Keratinocyte (primary cell): ENCODE data around the gene EFTUD2.

Experiments
- EZH2 ChIP-seq: IDR thresholded peaks from one replicate; pipeline ENCODE4 v1.6.1; 2012; ENCODE audit warnings: inconsistent platforms, mild to moderate bottlenecking, low read length, moderate library complexity
- TF ChIP-seq, protein P1 (sequence below), 3 experiments: IDR thresholded peaks in 1 of 3; conservative IDR thresholded peaks in 1 of 3; optimal IDR thresholded peaks in 1 of 3; 2 replicates in 2 of 3; 3 replicates in 1 of 3; pipeline versions ENCODE3 to v1.5.1; 2011; ENCODE audit warnings: low read length in 3 of 3, mild to moderate bottlenecking in 3 of 3, moderate library complexity in 2 of 3, control low read depth in 1 of 3, inconsistent platforms in 1 of 3; ENCODE audit not compliant: insufficient read depth in 2 of 3; ENCODE audit errors: extremely low read depth in 1 of 3

DNA sequence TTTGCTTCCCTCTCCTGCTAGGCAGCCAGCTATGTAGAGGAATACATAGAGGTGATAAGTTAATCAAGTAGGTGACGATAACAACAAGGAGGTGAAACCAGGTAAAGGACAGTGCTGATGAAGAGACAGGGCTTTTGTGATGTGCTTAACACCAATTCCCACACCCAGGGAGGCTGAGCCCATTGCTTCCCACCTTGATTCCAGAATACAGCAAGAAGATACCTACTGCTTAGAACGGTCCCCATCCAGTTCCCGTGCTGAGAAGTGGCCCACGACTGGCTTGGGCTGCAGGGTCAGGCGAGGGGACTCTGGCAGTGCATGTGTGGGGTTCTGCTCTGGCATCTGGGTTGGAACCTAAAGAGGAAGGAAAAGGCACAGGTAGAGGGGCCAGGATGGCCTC, 32.1 kb upstream of the EFTUD2 start:
- TF ChIP-seq, protein P1, sequence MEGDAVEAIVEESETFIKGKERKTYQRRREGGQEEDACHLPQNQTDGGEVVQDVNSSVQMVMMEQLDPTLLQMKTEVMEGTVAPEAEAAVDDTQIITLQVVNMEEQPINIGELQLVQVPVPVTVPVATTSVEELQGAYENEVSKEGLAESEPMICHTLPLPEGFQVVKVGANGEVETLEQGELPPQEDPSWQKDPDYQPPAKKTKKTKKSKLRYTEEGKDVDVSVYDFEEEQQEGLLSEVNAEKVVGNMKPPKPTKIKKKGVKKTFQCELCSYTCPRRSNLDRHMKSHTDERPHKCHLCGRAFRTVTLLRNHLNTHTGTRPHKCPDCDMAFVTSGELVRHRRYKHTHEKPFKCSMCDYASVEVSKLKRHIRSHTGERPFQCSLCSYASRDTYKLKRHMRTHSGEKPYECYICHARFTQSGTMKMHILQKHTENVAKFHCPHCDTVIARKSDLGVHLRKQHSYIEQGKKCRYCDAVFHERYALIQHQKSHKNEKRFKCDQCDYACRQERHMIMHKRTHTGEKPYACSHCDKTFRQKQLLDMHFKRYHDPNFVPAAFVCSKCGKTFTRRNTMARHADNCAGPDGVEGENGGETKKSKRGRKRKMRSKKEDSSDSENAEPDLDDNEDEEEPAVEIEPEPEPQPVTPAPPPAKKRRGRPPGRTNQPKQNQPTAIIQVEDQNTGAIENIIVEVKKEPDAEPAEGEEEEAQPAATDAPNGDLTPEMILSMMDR (optimal IDR thresholded peaks at IDR 0.05 in 1 of 3, IDR thresholded peaks at IDR 0.05 in 1 of 3, conservative IDR thresholded peaks at IDR 0.05 in 1 of 3; ENCODE audit: extremely low read depth in 1 of 3, insufficient read depth in 2 of 3, low read length in 3 of 3), result no peak
- no peak for TF ChIP-seq EZH2
